HG02763 (cell line): Measurements from ENCODE around the gene WFIKKN1.

Experiments used
- ATAC-seq: cut with Tn5 transposase; IDR thresholded peaks from one replicate; pipeline ENCODE4 v1.9.1; 2021; ENCODE audit warnings: mild to moderate bottlenecking, moderate library complexity; ENCODE audit not compliant: unreplicated experiment

The WFIKKN1 gene

GRCh38 chr16:621526-622105, 9.2 kb upstream of the WFIKKN1 start:
- ATAC-seq = no peak

GRCh38 chr16:622920-623280, 7.9 kb upstream of the WFIKKN1 start:
- ATAC-seq = no peak

DNA sequence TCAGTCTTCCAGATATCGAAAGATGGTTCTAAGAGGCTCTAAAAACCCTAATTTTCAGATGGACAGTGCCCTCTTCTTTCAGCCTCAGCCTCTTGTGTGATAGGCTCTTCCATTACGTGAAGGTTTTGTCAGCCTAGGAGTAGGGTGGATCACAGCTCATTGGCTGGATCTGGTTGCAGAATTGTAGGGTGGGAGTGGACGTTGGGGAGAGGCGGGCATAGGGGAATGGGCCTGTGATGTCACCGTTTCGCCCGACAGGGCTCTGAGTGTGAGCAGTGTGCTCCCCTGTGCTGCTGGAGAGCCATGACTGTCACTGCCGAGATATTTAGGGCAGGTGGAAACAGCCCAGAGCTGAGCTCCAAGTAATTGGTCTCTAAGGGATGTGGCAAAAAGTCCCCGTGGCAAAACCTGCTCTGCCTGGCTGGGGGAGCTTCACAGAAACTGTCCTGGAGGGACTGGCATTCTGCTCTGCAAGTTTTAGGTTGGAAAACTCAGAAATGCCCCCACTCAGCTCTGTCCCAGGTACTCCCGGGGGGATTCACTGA, 6.2 kb upstream of the WFIKKN1 start:
- ATAC-seq = no peak

- ATAC-seq = no peak
Observed at GRCh38 chr16:625117-625976, 5.4 kb upstream of the WFIKKN1 start.

- no peak for ATAC-seq
Observed at GRCh38 chr16:625977-626765, 4.6 kb upstream of the WFIKKN1 start.

DNA sequence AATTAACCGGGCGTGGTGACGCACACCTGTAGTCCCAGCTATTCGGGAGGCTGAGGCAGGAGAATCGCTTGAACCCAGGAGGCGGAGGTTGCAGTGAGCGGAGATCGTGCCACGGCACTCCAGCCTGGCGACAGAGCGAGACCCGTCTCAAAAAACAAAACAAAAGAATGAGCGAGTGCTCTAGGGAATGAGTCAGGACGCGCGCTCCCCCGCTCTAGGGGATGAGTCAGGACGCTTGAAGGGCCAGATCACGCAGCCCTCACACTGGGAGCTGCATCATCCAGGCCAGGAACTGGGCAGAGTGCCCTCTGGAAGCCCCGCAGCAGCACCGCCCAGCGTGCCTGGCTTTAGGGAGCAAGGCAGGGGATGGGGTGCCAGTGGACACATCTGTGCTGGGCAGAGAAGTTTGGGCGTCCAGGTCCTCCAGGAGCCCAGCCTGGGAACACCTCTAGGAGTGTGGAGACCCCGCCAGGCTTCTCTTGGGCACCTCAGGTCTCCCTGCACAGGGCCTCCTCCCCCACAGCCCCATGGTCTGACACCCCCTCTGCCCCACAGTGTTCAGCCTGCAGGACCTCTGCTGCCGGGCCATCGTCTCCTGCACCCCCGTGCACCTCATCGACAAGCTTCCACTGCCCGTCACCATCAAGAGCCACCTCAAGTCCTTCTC, 3.9 kb upstream of the WFIKKN1 start:
- no peak for ATAC-seq

- ATAC-seq = no peak
Observed at GRCh38 chr16:627454-628239, 3.1 kb upstream of the WFIKKN1 start.

DNA sequence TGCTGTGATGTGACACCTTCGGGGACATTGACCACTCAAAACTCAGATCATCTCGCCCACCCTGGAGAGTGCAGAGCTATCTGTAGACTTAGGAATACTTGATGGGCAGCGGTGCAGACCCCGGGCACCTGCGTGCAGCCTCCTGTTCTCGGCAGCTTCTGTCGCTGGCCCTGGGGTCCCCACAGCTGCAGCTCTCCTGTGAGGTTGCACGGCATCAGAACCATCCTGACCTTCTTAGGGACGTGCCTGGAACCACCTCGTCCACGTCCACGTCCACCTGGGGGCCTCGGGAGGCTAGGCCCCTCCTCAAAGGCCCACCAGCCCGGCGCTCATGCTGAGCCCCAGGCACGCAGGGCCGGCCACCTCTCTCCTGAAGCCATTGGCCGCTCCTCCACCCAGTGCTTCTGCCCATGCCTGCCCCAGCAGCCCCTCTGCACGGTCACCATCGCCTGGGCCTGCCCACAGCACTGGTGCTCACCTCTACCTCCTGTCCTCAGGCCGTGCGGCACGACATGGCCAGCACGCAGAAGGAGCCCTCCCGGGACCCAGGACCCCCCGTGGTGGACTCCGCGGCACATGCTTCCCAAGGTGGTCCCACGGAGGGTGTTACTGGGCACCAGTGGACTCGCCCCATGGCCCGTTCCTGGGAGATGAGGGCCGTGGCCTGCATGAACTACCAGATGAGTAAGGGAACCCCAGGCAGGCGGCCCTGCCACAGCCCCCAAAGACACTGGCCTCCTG, 2.3 kb upstream of the WFIKKN1 start:
- ATAC-seq = no peak

DNA sequence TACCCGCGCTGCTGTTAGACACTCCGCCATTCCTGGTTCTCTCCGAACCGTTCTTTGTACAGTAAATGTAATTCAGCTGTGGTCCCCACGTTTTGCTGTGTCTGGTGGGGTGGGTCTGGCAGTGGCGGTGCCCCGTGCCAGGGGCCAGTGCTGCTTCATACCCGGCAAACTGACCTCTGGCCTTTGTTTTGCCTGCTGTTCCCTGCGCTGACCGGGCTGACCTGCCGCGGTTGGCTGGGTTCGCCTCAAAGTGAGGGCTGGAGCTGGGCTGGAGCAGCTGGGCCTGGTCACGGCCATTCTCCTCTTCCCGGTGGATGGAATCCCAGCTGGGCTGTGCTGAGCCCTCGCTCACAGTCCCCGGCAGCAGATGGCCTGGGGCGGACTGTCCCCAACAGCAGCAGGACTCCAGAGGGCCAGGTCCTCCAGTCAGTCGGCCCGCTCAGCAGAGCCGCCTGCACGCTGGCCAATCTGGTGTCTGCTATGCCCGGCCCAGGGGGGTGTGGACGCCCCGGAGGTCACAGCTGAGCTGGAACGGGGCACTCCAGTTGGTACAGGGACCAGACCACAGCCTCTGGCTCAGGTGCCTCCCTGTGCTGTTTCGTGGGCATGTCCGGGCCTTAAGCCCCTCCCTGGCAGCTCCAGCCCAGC, 1.5 kb upstream of the WFIKKN1 start:
- no peak for ATAC-seq

DNA sequence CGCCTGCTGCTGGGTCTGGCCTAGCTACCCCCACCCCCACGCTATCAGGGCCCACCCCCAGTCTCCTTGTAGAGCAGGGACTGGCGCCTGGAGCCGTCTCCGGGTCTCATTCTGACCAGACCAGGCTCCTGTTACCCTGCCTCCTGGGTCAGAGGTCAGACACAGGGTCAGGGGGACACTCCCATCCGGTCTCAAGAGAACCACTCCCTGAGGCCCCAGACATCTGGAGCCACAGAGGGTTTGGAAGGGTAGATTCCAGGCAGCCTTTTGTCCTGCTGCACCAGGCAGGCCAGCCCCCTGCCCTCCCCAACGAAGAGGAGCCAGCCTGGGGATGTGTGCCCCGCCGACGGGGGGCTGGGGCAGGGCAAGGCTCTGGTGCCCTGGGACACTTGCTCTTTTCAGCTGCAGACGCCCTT, 944 bp upstream of the WFIKKN1 start:
- ATAC-seq = no peak

GRCh38 chr16:630249-630814, 453 bp upstream of the WFIKKN1 start:
- ATAC-seq = no peak

- no peak for ATAC-seq
Observed at GRCh38 chr16:631808-632358, 1.1 kb downstream of the WFIKKN1 start.

DNA sequence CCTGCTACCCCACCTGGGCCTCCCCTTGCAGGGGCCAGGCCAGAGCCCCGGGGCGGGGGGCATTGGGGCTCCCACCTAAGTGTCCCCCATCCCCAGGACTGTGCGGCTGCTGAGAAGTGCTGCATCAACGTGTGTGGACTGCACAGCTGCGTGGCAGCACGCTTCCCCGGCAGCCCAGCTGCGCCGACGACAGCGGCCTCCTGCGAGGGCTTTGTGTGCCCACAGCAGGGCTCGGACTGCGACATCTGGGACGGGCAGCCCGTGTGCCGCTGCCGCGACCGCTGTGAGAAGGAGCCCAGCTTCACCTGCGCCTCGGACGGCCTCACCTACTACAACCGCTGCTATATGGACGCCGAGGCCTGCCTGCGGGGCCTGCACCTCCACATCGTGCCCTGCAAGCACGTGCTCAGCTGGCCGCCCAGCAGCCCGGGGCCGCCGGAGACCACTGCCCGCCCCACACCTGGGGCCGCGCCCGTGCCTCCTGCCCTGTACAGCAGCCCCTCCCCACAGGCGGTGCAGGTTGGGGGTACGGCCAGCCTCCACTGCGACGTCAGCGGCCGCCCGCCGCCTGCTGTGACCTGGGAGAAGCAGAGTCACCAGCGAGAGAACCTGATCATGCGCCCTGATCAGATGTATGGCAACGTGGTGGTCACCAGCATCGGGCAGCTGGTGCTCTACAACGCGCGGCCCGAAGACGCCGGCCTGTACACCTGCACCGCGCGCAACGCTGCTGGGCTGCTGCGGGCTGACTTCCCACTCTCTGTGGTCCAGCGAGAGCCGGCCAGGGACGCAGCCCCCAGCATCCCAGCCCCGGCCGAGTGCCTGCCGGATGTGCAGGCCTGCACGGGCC, 1.9 kb downstream of the WFIKKN1 start:
- ATAC-seq = no peak

DNA sequence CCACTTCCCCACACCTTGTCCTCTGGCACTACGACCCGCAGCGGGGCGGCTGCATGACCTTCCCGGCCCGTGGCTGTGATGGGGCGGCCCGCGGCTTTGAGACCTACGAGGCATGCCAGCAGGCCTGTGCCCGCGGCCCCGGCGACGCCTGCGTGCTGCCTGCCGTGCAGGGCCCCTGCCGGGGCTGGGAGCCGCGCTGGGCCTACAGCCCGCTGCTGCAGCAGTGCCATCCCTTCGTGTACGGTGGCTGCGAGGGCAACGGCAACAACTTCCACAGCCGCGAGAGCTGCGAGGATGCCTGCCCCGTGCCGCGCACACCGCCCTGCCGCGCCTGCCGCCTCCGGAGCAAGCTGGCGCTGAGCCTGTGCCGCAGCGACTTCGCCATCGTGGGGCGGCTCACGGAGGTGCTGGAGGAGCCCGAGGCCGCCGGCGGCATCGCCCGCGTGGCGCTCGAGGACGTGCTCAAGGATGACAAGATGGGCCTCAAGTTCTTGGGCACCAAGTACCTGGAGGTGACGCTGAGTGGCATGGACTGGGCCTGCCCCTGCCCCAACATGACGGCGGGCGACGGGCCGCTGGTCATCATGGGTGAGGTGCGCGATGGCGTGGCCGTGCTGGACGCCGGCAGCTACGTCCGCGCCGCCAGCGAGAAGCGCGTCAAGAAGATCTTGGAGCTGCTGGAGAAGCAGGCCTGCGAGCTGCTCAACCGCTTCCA, 2.7 kb downstream of the WFIKKN1 start:
- no peak for ATAC-seq

DNA sequence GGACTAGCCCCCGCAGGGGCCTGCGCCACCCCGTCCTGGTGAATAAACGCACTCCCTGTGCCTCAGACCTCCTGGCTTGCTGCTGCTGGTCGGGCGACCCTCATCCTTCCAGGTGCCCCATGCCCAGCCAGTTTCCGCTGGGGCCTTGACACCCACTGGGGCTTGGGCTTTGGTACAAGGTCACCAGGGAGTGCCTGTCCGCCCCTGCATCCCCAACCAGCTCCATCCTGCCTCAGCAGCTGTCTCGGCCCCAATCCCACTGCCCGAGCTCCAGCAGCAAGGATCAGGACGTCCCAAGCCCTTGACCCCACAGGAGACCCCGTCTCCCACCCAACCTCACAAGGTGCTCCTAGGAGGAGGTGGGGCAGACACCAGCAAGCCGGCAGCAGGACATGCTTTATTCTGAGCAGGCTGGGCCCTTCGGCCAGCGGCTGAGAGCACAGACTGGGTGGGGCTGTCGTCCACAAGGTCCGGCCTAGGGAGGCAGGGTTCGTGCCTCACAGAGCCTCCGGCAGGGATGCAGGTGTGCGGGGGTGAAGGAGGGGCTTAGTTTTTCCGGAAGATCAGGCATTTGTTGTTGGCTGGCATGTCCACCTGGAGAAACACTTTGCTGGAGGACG, 3.4 kb downstream of the WFIKKN1 start:
- no peak for ATAC-seq

- no peak for ATAC-seq
Observed at GRCh38 chr16:634996-635395, 4.2 kb downstream of the WFIKKN1 start.
